Activated CD8-positive, alpha-beta memory T cell treated with anti-CD3 and anti-CD28 coated beads, Interleukin-2, amount 50 U/mL, for 1 hour (primary cell): ENCODE data around the gene ADI1.

ENCODE experiments used
- DNase-seq: peaks from one replicate; pipeline ENCODE4 v3.0.0-alpha.2; 2020; ENCODE audit errors: extremely low read depth

Gene ADI1

DNA sequence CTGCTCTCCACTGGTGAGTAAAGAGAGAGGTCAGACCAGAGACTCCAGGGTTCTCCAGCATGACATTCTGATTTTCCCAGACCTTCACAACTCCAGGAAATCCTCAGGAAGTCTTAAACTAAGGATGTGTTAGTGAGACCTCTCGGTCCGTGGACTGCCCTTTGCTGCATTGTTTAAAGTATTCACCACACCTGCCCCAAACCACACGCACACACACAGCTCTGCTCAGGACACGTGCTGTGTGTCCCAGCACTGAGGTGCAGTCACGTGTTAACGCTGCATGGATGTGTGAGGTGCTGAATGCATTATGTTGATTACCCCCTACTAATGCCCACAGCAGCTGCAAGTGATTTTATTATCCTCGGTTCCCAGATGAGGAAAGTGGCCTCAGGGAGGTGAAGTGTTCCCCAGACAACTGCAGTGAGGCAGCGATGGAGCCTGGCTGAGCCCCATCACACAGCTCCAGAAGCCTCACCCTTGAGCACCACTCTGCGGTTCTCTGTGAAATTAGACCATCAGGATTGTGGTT lies 71.5 kb downstream of the ADI1 start:
- no peak for DNase-seq
